ENCODE data around the gene SLC25A17.

SLC25A17 gene

DNA sequence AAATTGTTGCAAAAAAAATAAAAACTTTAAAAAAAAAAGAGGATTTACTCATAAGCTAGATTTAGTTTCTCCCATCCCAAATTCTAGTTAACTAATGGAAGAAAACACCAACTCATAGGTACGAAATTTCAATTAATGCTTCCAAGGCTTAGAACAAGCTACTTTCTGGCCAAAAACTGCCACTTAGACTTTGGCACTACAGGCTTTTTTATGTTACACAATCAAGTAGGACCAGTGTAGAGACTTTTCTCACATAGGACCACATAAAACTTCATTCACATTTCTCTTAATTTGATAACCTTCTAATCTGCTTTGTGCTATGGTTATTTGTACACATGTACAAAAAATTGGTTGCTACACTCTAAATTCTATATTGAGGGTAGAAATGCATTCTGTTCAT, 34.2 kb upstream of the SLC25A17 start:
- TF ChIP-seq CREB1 (IDR thresholded peaks at IDR 0.05; ENCODE audit: low read depth), result no peak
- TF ChIP-seq, protein P1, sequence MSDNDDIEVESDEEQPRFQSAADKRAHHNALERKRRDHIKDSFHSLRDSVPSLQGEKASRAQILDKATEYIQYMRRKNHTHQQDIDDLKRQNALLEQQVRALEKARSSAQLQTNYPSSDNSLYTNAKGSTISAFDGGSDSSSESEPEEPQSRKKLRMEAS (IDR thresholded peaks at IDR 0.05), result no peak
- no peak for TF ChIP-seq EP300 (IDR thresholded peaks at IDR 0.05; ENCODE audit: borderline replicate concordance)
- no peak for TF ChIP-seq EGR1 (IDR thresholded peaks at IDR 0.05)
- TF ChIP-seq, protein P2, sequence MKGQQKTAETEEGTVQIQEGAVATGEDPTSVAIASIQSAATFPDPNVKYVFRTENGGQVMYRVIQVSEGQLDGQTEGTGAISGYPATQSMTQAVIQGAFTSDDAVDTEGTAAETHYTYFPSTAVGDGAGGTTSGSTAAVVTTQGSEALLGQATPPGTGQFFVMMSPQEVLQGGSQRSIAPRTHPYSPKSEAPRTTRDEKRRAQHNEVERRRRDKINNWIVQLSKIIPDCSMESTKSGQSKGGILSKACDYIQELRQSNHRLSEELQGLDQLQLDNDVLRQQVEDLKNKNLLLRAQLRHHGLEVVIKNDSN (IDR thresholded peaks at IDR 0.05), result no peak
- TF ChIP-seq TAF1 (IDR thresholded peaks at IDR 0.05; ENCODE audit: low read depth), result no peak
- no peak for TF ChIP-seq TEAD4 (IDR thresholded peaks at IDR 0.05)
- no peak for TF ChIP-seq RAD21 (IDR thresholded peaks at IDR 0.05; ENCODE audit: low read depth)
- no peak for TF ChIP-seq CEBPB (IDR thresholded peaks at IDR 0.05)
- no peak for TF ChIP-seq ZBTB7A (IDR thresholded peaks at IDR 0.05; ENCODE audit: low read depth)
- TF ChIP-seq YY1 (IDR thresholded peaks at IDR 0.05; ENCODE audit: low read depth), result no peak
- no peak for TF ChIP-seq FOXM1 (IDR thresholded peaks at IDR 0.05; ENCODE audit: borderline replicate concordance, low read depth)
- TF ChIP-seq, protein P3, sequence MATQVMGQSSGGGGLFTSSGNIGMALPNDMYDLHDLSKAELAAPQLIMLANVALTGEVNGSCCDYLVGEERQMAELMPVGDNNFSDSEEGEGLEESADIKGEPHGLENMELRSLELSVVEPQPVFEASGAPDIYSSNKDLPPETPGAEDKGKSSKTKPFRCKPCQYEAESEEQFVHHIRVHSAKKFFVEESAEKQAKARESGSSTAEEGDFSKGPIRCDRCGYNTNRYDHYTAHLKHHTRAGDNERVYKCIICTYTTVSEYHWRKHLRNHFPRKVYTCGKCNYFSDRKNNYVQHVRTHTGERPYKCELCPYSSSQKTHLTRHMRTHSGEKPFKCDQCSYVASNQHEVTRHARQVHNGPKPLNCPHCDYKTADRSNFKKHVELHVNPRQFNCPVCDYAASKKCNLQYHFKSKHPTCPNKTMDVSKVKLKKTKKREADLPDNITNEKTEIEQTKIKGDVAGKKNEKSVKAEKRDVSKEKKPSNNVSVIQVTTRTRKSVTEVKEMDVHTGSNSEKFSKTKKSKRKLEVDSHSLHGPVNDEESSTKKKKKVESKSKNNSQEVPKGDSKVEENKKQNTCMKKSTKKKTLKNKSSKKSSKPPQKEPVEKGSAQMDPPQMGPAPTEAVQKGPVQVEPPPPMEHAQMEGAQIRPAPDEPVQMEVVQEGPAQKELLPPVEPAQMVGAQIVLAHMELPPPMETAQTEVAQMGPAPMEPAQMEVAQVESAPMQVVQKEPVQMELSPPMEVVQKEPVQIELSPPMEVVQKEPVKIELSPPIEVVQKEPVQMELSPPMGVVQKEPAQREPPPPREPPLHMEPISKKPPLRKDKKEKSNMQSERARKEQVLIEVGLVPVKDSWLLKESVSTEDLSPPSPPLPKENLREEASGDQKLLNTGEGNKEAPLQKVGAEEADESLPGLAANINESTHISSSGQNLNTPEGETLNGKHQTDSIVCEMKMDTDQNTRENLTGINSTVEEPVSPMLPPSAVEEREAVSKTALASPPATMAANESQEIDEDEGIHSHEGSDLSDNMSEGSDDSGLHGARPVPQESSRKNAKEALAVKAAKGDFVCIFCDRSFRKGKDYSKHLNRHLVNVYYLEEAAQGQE (IDR thresholded peaks at IDR 0.05; ENCODE audit: low read depth), result no peak
- no peak for TF ChIP-seq NFIC (IDR thresholded peaks at IDR 0.05)
- TF ChIP-seq TCF12 (IDR thresholded peaks at IDR 0.05; ENCODE audit: low read depth), result no peak

DNA sequence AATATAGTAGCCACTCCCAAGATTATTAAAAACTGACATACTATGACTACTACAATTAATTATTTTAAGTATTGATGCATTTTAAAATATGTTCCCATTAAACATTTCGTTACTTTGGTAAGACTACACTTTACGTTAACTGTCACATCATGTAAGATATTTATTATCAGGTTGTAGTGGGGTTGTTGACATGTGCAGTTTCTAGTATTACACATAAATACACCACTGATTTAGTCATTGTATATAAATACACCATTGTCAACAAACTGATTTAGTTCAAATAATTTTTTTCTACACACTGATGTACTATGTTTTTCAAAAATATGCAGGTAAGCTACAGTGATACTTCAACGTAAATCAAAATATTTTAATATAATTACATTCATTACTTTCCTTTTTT, 25.8 kb upstream of the SLC25A17 start:
- TF ChIP-seq, protein P1 (IDR thresholded peaks at IDR 0.05), result no peak
- TF ChIP-seq ZBTB7A (IDR thresholded peaks at IDR 0.05; ENCODE audit: low read depth), result no peak
- no peak for TF ChIP-seq TCF12 (IDR thresholded peaks at IDR 0.05; ENCODE audit: low read depth)
- TF ChIP-seq TAF1 (IDR thresholded peaks at IDR 0.05; ENCODE audit: low read depth), result no peak
- TF ChIP-seq, protein P3 (IDR thresholded peaks at IDR 0.05; ENCODE audit: low read depth), result no peak

DNA sequence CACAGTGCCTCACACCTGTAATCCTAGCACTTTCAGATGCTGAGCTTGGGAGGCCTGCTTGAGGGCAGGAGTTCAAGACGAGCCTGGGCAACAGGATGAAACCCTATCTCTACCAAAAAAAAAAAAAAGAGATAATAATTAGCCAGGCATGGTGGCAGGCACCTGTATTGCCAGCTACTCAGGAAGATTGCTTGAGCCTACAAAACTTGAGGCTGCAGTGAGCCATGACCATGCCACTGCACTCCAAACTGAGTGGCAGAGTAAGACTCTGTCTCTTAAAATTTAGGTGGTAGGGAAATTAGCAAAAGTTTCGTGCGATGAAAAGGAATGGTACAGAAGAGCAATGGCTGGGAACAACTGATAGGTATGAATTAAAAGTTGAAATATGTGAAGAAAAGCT, 19.3 kb upstream of the SLC25A17 start:
- no peak for TF ChIP-seq EP300 (IDR thresholded peaks at IDR 0.05; ENCODE audit: borderline replicate concordance)
- TF ChIP-seq RAD21 (IDR thresholded peaks at IDR 0.05; ENCODE audit: low read depth), result no peak
- no peak for TF ChIP-seq TEAD4 (IDR thresholded peaks at IDR 0.05)

DNA sequence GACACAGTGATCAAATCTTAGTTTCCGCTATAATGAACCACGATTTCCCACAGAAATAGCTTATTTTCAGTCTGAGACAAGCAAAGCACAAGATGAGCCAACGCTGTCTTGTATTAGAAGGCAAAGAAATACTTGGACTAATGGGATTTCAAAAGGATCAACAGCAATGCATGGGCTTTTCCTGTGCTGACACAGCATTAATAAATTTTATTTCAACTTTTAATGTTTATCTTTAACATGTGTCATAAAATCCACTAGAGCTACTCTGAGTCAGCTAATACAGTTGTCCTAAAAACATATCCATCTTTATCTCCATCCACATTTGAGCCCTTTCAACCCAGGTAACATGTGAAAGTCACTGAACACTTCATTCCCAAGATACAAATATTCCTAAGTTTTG, 15.5 kb upstream of the SLC25A17 start:
- no peak for TF ChIP-seq RAD21 (IDR thresholded peaks at IDR 0.05; ENCODE audit: low read depth)
- TF ChIP-seq TCF12 (IDR thresholded peaks at IDR 0.05; ENCODE audit: low read depth), result no peak
- no peak for TF ChIP-seq FOXM1 (IDR thresholded peaks at IDR 0.05; ENCODE audit: borderline replicate concordance, low read depth)
- no peak for TF ChIP-seq CREB1 (IDR thresholded peaks at IDR 0.05; ENCODE audit: low read depth)
- TF ChIP-seq ZBTB7A (IDR thresholded peaks at IDR 0.05; ENCODE audit: low read depth), result no peak
- no peak for TF ChIP-seq NFIC (IDR thresholded peaks at IDR 0.05)
- TF ChIP-seq, protein P3 (IDR thresholded peaks at IDR 0.05; ENCODE audit: low read depth), result no peak
- TF ChIP-seq, protein P2 (IDR thresholded peaks at IDR 0.05), result no peak
- no peak for TF ChIP-seq EGR1 (IDR thresholded peaks at IDR 0.05)
- no peak for TF ChIP-seq YY1 (IDR thresholded peaks at IDR 0.05; ENCODE audit: low read depth)
- TF ChIP-seq CEBPB (IDR thresholded peaks at IDR 0.05), result no peak
- TF ChIP-seq TEAD4 (IDR thresholded peaks at IDR 0.05), result no peak
- TF ChIP-seq TAF1 (IDR thresholded peaks at IDR 0.05; ENCODE audit: low read depth), result no peak

DNA sequence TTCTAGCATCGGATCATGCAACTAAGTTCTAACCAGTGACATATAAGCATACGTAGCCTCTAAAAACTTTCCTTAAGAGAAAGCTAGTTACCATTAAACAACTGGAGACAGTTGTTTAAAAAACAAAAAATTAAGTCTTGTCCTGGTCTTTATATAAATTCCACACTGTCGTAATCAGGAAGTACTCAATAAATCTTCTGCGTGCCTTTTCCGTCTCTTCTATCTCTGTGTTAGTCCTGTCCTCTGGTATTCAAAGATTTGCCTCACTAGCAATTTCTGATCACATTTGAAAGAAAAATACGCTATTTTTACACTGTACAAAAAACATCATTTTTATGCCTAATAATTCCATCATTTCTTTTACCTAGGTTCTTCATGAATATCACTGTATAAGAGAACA, 10.0 kb upstream of the SLC25A17 start:
- no peak for TF ChIP-seq TEAD4 (IDR thresholded peaks at IDR 0.05)
- no peak for TF ChIP-seq TAF1 (IDR thresholded peaks at IDR 0.05; ENCODE audit: low read depth)
- TF ChIP-seq, protein P2 (IDR thresholded peaks at IDR 0.05), result no peak
- TF ChIP-seq, protein P3 (IDR thresholded peaks at IDR 0.05; ENCODE audit: low read depth), result no peak
- TF ChIP-seq RAD21 (IDR thresholded peaks at IDR 0.05; ENCODE audit: low read depth), result no peak
- TF ChIP-seq YY1 (IDR thresholded peaks at IDR 0.05; ENCODE audit: low read depth), result no peak

All from Ishikawa (cell line).